GM18505 (cell line): ENCODE data around the gene ABLIM3.

Source experiments
- ATAC-seq: cut with Tn5 transposase; IDR thresholded peaks from one replicate; pipeline ENCODE4 v1.9.1; 2021; ENCODE audit not compliant: unreplicated experiment
- POLR2A ChIP-seq: IDR thresholded peaks from 4 replicates; pipeline ENCODE4 v1.6.1; 2011; ENCODE audit warnings: borderline replicate concordance; ENCODE audit not compliant: insufficient read depth, insufficient read length; ENCODE audit errors: extremely low read depth

ABLIM3 gene

DNA sequence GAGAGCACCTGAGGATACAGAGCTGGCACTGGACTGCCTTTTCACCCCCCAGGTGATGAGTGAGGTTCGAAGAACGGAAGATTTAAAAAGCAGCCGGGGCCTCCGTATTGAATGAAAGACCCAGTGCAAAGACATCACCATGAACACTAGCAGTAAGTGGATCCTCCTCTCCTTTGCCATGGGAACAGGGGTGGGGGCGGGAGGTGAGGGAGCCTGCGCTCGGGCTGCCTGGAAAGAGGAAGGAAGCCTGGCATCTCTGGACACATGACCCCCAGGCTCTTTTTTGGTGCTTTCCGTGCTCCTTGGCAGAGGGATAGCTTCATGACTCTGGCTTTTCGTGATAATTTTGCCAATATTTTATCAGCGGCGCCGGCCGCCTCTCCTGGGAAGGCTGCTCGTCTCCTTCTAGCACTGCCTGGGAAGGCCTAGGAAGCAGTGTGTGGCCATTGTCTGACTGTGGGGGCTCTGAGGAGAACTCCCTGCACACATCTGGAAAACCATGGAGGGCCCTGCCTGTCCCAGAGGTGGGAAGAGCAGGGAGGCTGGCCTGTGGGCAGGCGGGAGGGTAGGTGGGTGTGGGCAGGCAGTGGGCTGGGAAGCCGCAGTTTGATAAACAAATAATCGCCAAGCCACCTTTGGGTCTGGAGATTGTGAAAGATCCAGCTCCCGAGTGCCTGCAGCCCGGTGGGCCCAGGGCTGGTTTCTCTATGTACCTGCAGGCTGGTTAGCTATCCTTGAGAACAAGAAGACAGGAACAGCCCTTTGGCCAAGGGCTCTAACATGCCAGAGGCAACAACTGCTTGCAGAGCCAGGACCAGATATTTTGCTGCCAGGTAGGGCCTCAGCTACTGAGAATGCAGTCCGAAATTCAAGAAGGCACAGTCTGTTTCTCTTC, 911 bp downstream of the ABLIM3 start:
- no peak for TF ChIP-seq POLR2A
- no peak for ATAC-seq

DNA sequence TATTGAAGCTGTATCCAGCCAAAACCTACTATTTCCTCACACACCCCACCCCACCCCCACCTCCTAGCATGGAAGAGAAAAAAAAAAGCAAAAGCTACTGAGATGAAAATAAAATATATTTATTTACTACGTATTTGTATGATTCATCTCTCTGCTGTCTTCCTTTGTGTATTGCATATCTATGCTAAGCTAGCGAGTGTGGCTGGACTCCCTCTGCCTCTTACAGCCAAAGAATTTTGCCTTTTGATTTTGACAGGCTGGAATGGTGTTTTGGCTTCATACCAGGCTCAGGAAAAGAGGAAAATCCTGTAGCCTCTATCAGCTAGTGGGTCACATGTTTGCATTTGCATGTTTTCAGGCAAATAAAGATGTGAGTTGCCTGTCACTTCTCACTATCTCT, 2.2 kb downstream of the ABLIM3 start:
- no peak for ATAC-seq
- TF ChIP-seq POLR2A: no peak

DNA sequence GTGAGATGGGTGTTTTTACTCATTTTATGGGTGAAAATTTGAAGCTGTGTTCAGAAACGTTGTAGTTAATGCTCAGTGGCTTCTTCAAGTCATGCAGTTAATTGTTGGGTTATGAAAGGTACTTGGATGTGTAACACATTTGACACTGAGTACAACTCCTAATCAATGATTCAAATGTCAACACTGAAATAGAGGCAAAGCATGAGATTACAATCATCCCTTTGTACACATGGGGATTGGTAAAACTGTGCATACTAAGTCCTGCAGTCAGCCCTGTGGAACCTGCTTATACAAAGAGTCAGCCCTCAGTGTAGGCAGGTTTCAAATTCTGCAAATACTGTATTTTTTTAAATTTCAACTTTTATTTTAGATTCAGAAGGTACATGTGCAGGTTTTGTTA, 3.3 kb downstream of the ABLIM3 start:
- no peak for ATAC-seq
- no peak for TF ChIP-seq POLR2A

DNA sequence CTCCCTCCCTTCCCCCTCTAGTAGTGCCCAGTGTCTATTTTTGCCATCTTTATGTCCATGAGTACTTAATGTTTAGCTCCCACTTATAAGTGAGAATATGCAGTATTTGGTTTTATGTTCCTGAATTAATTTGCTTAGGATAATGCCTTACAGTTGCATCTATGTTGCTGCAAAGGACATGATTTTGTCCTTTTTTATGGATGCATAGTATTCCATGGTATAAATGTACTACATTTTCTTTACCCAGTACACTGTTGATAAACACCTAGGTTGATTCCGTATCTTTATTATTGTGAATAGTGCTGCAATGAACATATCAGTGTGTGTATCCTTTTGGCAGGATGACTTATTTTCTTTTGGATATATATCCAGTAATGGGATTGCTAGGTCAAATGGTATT, 3.8 kb downstream of the ABLIM3 start:
- no peak for TF ChIP-seq POLR2A

DNA sequence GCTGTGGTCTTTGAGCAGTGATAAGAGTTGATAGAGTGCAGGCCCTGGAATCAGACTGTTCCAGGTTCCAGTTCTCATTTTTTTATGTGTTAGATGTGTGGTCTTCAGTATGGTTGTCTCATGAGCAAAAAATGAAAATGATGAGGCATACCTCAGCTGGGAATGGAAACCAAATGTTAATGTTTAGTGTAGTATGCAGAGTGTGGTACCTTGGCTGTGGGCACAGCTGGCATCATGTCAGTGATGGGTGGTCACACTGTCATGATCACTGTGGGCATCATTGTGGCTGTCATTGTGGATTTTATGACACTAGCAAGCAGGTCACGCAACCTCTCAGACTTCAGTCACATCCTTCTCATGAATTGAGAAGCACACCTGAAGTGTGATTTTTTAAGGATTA, 6.4 kb downstream of the ABLIM3 start:
- TF ChIP-seq POLR2A: no peak
- no peak for ATAC-seq

More for the DNA sequence above, 3.8 kb downstream of the ABLIM3 start:
- ATAC-seq: no peak

DNA sequence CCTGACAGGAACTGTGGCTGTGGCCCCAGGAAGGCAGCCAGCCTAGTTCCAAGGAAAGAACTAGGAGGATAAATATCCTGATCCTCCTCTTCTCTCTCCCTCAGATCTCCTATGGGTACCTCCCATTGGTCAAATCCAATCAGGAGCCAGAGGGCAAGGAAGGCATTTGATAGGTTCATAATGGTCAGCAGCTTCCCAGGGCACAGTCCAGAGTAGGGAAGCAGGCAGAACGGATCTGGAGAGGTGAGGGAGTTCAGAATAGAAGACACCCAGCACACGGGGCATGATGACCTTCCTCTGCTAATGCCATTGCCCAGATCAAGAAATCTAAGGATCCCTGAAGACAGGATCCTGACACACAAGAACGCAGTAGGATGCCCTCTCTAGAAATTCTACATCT, 8.6 kb downstream of the ABLIM3 start:
- no peak for ATAC-seq
- TF ChIP-seq POLR2A: no peak

DNA sequence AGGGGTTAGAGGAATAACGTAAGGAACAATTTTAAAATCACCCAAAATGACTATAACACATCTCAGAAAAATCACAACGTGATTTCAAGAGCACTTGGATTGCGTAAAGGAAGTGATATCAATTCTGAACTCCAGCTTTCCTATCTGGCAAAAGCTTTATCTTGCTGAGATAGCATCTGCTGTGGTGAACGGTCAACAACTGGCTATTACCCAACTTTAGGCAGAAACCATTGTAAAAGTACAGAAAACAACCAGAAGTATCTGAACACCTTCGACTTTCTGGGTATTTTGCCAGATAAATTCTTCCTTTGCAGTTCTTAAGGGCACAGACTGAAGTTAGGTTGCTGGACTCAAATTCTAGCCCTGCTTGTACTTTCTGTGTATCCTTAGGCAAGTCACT, 9.2 kb downstream of the ABLIM3 start:
- no peak for ATAC-seq
- no peak for TF ChIP-seq POLR2A

DNA sequence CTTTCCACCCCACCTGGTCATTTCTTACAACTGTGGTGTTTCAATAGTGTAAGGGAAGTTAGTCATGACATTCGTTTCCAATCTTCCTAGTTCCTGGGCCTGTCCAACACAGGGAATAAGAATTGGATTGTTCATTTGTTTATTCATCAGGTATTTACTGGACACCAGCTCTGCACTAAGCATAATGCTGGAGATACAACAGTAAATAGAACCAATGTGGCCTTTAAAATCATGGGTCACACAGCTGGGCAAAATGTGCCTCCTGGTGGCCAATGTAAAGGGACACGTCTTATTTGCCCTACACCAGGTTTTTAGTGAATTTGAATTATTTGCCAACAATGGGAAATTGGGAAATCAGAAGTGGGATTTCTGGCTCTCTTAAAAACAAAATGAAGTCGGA, 10.4 kb downstream of the ABLIM3 start:
- no peak for ATAC-seq
- no peak for TF ChIP-seq POLR2A

DNA sequence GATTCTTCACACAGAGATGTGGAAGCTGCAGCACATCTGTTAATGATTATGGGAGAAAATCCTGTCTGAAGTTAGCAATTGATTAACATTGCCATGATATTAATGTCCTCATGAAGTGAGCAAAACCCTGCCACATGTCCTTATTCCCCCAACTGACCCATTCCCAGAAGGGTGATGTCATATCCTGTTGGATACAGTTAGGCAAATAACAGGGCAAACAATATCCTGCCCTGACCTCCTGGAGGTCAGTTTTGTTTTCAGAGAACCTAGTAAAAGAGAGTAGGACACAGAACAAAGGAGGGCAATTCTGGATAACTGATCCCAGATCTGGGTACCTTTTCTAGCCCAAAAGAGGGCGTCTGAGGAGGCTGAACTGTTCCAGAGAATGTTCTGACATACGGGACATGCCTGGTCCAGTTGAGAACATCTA, 11.0 kb downstream of the ABLIM3 start:
- no peak for ATAC-seq
- TF ChIP-seq POLR2A: no peak

DNA sequence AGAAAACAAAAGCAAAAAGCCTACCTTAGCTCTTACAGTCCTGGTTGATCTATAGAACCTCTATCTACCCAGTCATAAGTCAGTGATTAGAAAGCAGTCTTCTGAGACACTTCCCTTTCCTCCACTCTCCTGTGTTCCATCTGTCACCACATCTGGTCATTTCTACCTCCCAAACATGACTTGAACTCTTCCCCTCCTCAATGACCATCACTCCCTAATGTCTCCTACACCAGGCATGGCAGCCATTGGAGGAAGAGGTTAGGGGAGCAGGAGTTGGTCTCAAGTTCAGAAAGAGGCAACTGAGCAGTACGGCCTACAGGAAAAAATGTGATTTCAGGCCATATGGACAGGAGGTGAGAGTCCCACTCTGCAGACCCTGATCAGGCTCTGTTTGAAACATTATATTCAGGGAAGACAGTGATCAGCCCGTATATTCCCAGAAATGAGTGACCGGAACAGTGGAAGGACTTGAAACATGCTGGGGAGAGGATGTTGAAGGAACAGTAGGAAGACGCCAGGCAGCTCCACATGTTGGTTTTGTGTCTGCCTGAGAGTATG, 12.0 kb downstream of the ABLIM3 start:
- no peak for ATAC-seq
- TF ChIP-seq POLR2A: no peak

DNA sequence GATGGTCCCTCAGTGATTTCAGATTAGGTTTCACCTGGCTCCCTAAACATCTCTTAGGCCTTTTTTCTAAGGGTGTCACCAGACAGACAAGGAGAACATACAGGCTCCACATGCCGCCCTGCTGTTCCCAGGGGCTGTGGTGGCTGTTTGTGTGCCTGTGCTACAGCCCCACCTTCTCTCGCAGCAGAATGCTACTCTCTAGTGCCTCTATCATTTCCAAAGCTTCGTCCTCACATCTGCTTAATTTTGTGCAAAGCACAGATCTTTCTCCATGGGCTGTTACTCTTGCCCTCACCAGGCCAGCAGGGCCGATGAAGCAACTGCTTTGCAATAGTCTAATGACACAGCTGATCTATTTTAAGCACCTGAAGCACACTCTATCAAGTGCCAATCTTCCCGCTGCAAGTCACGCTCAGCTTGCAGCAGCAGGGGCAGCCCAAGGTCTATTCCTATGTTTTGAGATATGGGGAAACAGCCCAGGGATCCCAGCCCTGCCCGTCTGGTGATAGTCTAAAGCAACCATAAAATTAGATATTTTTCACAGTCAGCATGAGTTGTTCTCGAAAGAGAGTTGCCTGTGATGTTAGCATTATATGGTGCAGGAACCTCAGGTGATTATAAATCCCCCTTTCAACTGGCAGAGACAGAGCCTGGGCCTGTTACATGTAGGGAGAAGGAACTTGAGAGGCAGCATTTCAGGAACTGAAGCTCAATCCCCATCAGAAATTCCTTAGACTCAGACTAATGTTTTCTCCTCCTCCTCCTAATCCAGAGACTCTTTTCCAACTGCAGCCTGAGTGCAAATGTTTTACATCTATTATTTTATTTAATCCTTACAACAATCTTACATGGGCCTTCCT, 12.7 kb downstream of the ABLIM3 start:
- no peak for ATAC-seq
- TF ChIP-seq POLR2A: no peak

DNA sequence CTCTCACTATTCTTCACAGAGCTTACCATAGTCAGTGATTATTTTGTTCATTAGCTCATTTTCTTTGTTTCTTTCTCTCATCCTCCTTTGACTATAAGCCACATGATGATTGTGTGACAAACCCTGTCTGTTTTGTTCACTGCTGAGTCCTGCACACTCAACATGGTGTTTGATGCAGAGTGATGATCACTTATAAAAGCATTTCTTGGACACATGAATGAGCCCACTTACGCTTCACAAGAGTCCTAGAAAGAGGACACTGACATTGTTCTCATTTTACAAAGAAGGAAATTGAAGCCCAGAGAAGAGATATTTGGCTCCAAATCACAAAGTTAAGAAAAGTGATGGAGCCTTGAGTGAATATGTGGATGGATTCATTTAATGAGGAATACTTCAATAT, 13.4 kb downstream of the ABLIM3 start:
- ATAC-seq: no peak
- TF ChIP-seq POLR2A: no peak

DNA sequence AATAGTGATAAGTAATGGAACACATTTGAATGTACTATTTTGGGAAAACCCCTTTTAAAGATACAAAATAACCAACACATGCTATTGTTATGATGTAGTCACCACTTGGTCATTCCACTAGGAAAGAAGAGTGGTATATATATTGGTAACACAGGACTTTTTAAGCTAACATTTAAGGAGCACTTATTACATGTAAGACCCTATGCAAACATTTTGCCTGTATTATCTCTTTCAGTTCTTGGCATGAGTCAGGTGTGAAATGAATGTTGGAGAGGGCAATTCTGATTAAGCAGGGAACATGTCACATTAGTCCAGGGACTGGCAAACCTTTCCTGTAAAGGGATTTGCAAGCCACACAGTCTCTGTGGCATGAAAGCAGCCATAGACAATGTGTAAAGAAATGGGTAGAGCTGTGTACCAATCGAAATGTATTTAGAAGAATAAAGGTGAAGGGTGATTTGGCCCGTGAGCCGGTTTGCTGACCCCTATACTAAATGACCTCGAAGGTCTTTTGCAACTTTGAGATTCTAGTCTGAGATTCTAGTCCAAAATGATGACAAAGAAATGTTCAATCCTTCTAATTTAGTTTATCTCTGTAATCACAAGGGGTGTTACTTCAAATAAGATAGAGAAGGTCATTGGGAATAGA, 15.3 kb downstream of the ABLIM3 start:
- no peak for TF ChIP-seq POLR2A
- ATAC-seq: no peak

DNA sequence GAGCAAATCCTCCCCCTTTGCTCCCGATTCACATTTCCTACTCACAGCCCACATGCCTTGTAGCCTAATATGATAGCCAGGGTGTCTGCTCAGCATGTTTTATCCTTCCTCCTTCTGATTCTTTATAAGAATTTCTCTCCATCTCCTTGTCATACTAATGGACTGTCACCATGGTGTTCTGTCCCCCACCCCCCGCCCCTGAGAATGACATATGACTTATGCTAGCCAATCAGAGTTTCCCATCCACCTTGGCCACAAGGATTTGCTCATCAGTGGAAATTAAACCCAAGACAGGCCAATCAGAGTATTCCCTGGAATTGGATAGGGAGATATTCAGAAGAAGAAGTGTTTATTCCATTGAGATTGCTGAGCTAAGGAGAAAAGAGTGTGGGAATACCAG, 16.0 kb downstream of the ABLIM3 start:
- no peak for ATAC-seq
- TF ChIP-seq POLR2A: no peak

DNA sequence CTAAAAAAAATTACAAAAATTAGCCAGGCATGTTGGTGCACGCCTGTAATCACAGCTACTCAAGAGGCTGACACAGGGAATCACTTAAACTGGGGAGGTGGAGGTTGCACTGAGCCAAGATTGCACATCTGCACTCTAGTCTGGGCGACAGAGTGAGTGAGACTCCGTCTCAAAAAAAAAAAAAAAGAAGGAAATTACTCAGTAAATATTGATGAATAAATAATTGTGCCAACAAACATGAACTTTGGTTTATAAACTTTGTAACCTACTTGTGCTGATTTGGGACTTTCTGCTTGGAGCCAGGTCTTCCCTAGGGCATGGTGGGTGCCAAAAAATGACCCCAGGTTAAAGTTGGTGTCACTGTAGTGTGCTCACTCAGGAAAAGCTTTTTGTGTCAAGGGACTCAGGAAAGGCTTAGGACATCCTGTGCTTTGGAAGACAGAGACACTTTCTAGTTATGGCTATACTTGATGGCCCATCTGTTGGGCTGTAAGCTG, 19.0 kb downstream of the ABLIM3 start:
- ATAC-seq: no peak
- no peak for TF ChIP-seq POLR2A
